Measurements from ENCODE around the gene PNKP. TPM values are rescaled to one million over a fixed set of nuclear protein-coding genes. Genes with fewer than 3 reads are reported as not detected.

Gene PNKP
- total and polyA plus RNA-seq, 10 of the 15 experiments (the other 5 are each of a cell fraction or from before 2014, with no cell fraction given), result 2.9 to 82.3 (median 33.2) TPM

DNA sequence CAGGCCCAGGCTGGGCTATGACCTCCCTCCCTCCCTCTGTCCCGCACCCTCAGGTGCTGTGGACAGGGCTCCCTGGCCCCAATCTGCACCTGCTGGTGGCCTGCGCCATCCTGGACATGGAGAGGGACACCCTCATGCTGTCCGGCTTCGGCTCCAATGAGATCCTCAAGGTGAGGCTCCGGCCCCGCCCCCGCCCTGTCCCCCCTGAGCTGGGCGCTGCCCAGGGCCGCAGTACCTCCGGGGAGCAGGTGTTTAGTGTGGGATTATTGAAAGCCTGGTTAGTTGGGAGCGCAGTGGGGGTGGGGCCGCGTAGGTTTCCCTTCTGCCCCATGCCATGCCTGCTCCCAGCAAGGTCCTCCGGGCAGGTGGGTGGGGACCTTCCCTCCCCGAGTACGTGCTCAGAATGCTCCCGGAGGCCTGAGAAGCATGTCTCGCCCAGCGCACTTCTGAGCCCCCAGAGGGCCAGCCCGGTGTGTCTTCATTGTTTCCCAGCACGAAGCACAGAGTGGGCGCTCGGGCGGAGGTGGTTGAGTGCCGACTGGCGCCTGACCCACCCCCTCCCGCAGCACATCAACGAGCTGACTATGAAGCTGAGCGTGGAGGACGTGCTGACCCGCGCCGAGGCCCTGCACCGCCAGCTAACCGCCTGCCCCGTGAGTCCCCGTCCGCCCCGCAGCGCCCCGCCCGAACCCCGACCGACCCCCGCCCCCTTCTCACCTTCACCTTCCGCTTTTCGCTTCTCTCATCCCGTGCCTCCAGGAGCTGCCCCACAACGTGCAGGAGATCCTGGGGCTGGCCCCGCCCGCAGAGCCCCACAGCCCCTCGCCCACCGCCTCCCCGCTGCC, 20.5 kb upstream of the PNKP start (continued):
- TF ChIP-seq STAT1 (conservative IDR thresholded peaks at IDR 0.05) (no peak), MYB (IDR thresholded peaks at IDR 0.05; ENCODE audit: borderline replicate concordance, low read depth, low read length) (no peak), HDAC6 (IDR thresholded peaks at IDR 0.05; ENCODE audit: unreplicated experiment) (no peak), SUZ12 (IDR thresholded peaks at IDR 0.05; ENCODE audit: unreplicated experiment) (no peak), CHD4 (IDR thresholded peaks at IDR 0.05) (no peak), TAF1 (IDR thresholded peaks at IDR 0.05; ENCODE audit: borderline replicate concordance, low read depth, low read length) (no peak), YBX1 (IDR thresholded peaks at IDR 0.05) (no peak), NRF1 (conservative IDR thresholded peaks at IDR 0.05; ENCODE audit: low read depth, low read length) (no peak), TBL1XR1 (IDR thresholded peaks at IDR 0.05; ENCODE audit: low read depth, low read length) (no peak), GATAD2B (conservative IDR thresholded peaks at IDR 0.05; ENCODE audit: low read depth) (peak; percentile 69), POU2F2 (IDR thresholded peaks at IDR 0.05; ENCODE audit: borderline replicate concordance, low read depth, low read length) (peak; percentile 10; the same call in 1 of the 3 replicates), SRF (IDR thresholded peaks at IDR 0.05; ENCODE audit: low read depth in 2 of 2, low read length in 2 of 2) (no peak), MTA2 (IDR thresholded peaks at IDR 0.05; ENCODE audit: low read depth) (peak; percentile 39; the same call in 1 of the 2 replicates), EED (IDR thresholded peaks at IDR 0.05; ENCODE audit: low read depth) (no peak), CHD1 (IDR thresholded peaks at IDR 0.05; ENCODE audit: low read depth, low read length) (no peak), BACH1 (IDR thresholded peaks at IDR 0.05; ENCODE audit: borderline replicate concordance) (peak; percentile 84), BMI1 (IDR thresholded peaks at IDR 0.05; ENCODE audit: borderline replicate concordance) (no peak), FOXM1 (IDR thresholded peaks at IDR 0.05; ENCODE audit: low read depth, low read length) (no peak), SREBF1 (IDR thresholded peaks at IDR 0.05; ENCODE audit: low read length) (no peak)
- TF ChIP-seq, protein P1, sequence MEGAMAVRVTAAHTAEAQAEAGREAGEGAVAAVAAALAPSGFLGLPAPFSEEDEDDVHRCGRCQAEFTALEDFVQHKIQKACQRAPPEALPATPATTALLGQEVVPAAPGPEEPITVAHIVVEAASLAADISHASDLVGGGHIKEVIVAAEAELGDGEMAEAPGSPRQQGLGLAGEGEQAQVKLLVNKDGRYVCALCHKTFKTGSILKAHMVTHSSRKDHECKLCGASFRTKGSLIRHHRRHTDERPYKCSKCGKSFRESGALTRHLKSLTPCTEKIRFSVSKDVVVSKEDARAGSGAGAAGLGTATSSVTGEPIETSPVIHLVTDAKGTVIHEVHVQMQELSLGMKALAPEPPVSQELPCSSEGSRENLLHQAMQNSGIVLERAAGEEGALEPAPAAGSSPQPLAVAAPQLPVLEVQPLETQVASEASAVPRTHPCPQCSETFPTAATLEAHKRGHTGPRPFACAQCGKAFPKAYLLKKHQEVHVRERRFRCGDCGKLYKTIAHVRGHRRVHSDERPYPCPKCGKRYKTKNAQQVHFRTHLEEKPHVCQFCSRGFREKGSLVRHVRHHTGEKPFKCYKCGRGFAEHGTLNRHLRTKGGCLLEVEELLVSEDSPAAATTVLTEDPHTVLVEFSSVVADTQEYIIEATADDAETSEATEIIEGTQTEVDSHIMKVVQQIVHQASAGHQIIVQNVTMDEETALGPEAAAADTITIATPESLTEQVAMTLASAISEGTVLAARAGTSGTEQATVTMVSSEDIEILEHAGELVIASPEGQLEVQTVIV (IDR thresholded peaks at IDR 0.05; ENCODE audit: borderline replicate concordance, partially characterized antibody), result no peak
- TF ChIP-seq, protein P2, sequence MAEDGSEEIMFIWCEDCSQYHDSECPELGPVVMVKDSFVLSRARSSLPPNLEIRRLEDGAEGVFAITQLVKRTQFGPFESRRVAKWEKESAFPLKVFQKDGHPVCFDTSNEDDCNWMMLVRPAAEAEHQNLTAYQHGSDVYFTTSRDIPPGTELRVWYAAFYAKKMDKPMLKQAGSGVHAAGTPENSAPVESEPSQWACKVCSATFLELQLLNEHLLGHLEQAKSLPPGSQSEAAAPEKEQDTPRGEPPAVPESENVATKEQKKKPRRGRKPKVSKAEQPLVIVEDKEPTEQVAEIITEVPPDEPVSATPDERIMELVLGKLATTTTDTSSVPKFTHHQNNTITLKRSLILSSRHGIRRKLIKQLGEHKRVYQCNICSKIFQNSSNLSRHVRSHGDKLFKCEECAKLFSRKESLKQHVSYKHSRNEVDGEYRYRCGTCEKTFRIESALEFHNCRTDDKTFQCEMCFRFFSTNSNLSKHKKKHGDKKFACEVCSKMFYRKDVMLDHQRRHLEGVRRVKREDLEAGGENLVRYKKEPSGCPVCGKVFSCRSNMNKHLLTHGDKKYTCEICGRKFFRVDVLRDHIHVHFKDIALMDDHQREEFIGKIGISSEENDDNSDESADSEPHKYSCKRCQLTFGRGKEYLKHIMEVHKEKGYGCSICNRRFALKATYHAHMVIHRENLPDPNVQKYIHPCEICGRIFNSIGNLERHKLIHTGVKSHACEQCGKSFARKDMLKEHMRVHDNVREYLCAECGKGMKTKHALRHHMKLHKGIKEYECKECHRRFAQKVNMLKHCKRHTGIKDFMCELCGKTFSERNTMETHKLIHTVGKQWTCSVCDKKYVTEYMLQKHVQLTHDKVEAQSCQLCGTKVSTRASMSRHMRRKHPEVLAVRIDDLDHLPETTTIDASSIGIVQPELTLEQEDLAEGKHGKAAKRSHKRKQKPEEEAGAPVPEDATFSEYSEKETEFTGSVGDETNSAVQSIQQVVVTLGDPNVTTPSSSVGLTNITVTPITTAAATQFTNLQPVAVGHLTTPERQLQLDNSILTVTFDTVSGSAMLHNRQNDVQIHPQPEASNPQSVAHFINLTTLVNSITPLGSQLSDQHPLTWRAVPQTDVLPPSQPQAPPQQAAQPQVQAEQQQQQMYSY (CRISPR knock-in tag; IDR thresholded peaks at IDR 0.05), result no peak
- TF ChIP-seq, protein P3, sequence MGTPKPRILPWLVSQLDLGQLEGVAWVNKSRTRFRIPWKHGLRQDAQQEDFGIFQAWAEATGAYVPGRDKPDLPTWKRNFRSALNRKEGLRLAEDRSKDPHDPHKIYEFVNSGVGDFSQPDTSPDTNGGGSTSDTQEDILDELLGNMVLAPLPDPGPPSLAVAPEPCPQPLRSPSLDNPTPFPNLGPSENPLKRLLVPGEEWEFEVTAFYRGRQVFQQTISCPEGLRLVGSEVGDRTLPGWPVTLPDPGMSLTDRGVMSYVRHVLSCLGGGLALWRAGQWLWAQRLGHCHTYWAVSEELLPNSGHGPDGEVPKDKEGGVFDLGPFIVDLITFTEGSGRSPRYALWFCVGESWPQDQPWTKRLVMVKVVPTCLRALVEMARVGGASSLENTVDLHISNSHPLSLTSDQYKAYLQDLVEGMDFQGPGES (IDR thresholded peaks at IDR 0.05), result no peak
